Measurements from ENCODE around the gene STXBP5L.

DNA sequence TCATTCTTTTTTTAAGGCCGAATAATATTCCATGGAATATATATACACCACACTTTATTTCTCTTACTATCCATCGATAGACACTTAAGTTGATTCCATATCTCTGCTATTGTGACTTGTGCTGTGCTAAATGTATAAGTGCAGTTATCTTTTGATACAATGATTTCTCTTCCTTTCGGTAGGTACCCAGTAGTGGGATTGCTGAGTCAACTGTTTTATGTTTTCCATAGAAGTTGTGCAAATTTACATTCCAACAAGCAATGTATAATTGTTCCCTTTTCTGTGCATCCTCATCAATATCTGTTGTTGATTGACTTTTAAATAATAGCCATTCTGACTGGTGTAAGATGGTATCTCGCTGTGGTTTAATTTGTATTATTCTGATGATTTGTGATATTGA, 81.0 kb downstream of the STXBP5L start:
- TF ChIP-seq, protein P1, sequence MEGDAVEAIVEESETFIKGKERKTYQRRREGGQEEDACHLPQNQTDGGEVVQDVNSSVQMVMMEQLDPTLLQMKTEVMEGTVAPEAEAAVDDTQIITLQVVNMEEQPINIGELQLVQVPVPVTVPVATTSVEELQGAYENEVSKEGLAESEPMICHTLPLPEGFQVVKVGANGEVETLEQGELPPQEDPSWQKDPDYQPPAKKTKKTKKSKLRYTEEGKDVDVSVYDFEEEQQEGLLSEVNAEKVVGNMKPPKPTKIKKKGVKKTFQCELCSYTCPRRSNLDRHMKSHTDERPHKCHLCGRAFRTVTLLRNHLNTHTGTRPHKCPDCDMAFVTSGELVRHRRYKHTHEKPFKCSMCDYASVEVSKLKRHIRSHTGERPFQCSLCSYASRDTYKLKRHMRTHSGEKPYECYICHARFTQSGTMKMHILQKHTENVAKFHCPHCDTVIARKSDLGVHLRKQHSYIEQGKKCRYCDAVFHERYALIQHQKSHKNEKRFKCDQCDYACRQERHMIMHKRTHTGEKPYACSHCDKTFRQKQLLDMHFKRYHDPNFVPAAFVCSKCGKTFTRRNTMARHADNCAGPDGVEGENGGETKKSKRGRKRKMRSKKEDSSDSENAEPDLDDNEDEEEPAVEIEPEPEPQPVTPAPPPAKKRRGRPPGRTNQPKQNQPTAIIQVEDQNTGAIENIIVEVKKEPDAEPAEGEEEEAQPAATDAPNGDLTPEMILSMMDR (IDR thresholded peaks at IDR 0.05): no peak
- TF ChIP-seq POLR2A (IDR thresholded peaks at IDR 0.05): no peak
